GM12878 (cell line): ENCODE measurements around the gene DTX1. TPM values are rescaled to one million over a fixed set of nuclear protein-coding genes. Genes with fewer than 3 reads are reported as not detected.

Experiments used
- ATAC-seq: fragments of 200-7000 bp; cut with Tn5 transposase; 3 replicates; pipeline ENCODE4 v1.9.1; 2020; ENCODE audit warnings: mild to moderate bottlenecking, moderate library complexity
- BruUV-seq: library from RNA; stranded (reverse); fragments of 400-500 nt; replicated peaks from 2 replicates; lab custom pipeline; 2021; lab: Mats Ljungman, UMichigan
- CTCF ChIA-PET: fragments of 300-600 bp; sonication (Branson Sonifier 250); formaldehyde crosslinking; extraction: SDS; loops from one replicate; lab custom pipeline; 2021; ENCODE audit warnings: inconsistent platforms; lab: Yijun Ruan, JAX
- POLR2A ChIA-PET: fragments of 350-600 bp; formaldehyde crosslinking; extraction: SDS; loops from one replicate; lab custom pipeline; 2021; ENCODE audit warnings: inconsistent platforms; lab: Charles Lee
- RAD21 ChIA-PET: fragments of 300-600 bp; sonication (Branson Sonifier 250); formaldehyde crosslinking; loops from one replicate; lab custom pipeline; 2023; ENCODE audit warnings: antibody characterized with exemption; ENCODE audit not compliant: unreplicated experiment; lab: Charles Lee
- SMC1A ChIA-PET: fragments of 300-600 bp; sonication (Branson Sonifier 250); formaldehyde crosslinking; loops from one replicate; lab custom pipeline; 2023; ENCODE audit not compliant: unreplicated experiment, uncharacterized antibody; lab: Charles Lee
- DNase-seq: peaks from one replicate; pipeline ENCODE4 v3.0.0-alpha.2; 2011; ENCODE audit warnings: low read depth, low spot score
- FAIRE-seq: peaks from 3 replicates; lab custom pipeline; 2011; peaks lifted over from hg19 to GRCh38; lab: Jason Lieb, UNC
- H2AFZ ChIP-seq: 2 replicates; pipeline ENCODE4 v1.6.0; 2011; ENCODE audit warnings: low read depth, low read length, control low read depth; ENCODE audit not compliant: control insufficient read depth
- H3K27ac ChIP-seq: 2 replicates; pipeline ENCODE4 v1.5.1; 2011; ENCODE audit warnings: control low read depth; ENCODE audit not compliant: control insufficient read depth, insufficient read depth
- H3K27me3 ChIP-seq, 2 experiments: replicated peaks in 1 of 2; 2 replicates each; pipeline versions ENCODE4 v1.6.0 to v1.6.1; 2011; ENCODE audit warnings: low read length in 1 of 2; ENCODE audit not compliant: control insufficient read depth in 2 of 2, insufficient read depth in 2 of 2
- H3K36me3 ChIP-seq, 2 experiments: 2 replicates each; pipeline ENCODE4 v1.5.1; 2011; ENCODE audit warnings: low read length in 1 of 2; ENCODE audit not compliant: control insufficient read depth in 2 of 2, insufficient read depth in 2 of 2
- H3K4me1 ChIP-seq: 2 replicates; pipeline ENCODE4 v1.6.1; 2011; ENCODE audit warnings: mild to moderate bottlenecking, low read length, moderate library complexity, mixed read lengths; ENCODE audit not compliant: control insufficient read depth, insufficient read depth
- H3K4me2 ChIP-seq: 2 replicates; pipeline ENCODE4 v1.6.0; 2011; ENCODE audit warnings: control low read depth; ENCODE audit not compliant: control insufficient read depth, insufficient read depth
- H3K4me3 ChIP-seq: fragments of 200-600 bp; sonication (generic); 2 replicates; pipeline ENCODE4 v1.5.1; 2016
- H3K79me2 ChIP-seq: 2 replicates; pipeline ENCODE4 v1.6.0; 2011; ENCODE audit warnings: low read length; ENCODE audit not compliant: control insufficient read depth, insufficient read depth
- H3K9ac ChIP-seq: 2 replicates; pipeline ENCODE4 v1.8.0; 2011; ENCODE audit warnings: low read length, control low read depth, mixed read lengths; ENCODE audit not compliant: control insufficient read depth, insufficient read depth
- H3K9me3 ChIP-seq: replicated peaks from 3 replicates; pipeline ENCODE4 v1.5.1; 2011; ENCODE audit warnings: mild to moderate bottlenecking, low read length; ENCODE audit not compliant: control insufficient read depth, insufficient read depth
- H4K20me1 ChIP-seq: 2 replicates; pipeline ENCODE4 v1.6.0; 2011; ENCODE audit not compliant: control insufficient read depth, insufficient read depth
- ZNF592 ChIP-seq: fragments of 450-650 bp; IDR thresholded peaks from 2 replicates; pipeline ENCODE4 v1.6.1; 2017; ENCODE audit warnings: mild to moderate bottlenecking, moderate library complexity
- WGBS: methylation state at CpG from one replicate; pipeline ENCODE4 v1.1.6; 2016; ENCODE audit warnings: low lambda C conversion rate; ENCODE audit not compliant: insufficient replicate concordance, insufficient coverage; ENCODE audit errors: missing lambda C conversion rate; 5-methylcytosine and 5-hydroxymethylcytosine counted together
- in situ Hi-C: fragments of 300-500 bp; cut with MboI; formaldehyde crosslinking; loops from 9 replicates; pipeline ENCODE4 v1.14.3; 2018; ENCODE audit warnings: mixed read lengths
- intact Hi-C: fragments of 100-400 bp; cut with micrococcal nuclease; formaldehyde crosslinking; loops from one replicate; pipeline ENCODE4 v1.14.2; 2022; ENCODE audit not compliant: unreplicated experiment
- polyA plus RNA-seq, 11 experiments: library from polyadenylated mRNA; depleted of rRNA in 4 of 11; unstranded in 6 of 11; stranded (reverse) in 5 of 11; fragments of >200 nt; fragmentation: Nextera tagmentation in 4 of 11; fragmentation: Illumina TruSeq in 1 of 11; extraction: Ambion mirVana in 4 of 11; extraction: Trizol in 1 of 11; gene quantifications; 1 replicate in 1 of 11; 2 replicates in 10 of 11; pipeline versions ENCODE4 v1.2.1 to v1.2.3, GENCODE V29; 2011 to 2016; ENCODE audit warnings: inconsistent platforms in 2 of 11, missing spikeins in 2 of 11, low read depth in 1 of 11
- total RNA-seq, 4 experiments: library from RNA; depleted of rRNA in 3 of 4; stranded (reverse); fragments of >200 nt in 3 of 4; fragmentation: Illumina TruSeq in 1 of 4; extraction: Trizol in 1 of 4; gene quantifications; 2 replicates each; pipeline versions ENCODE4 v1.2.1 to v1.2.3, GENCODE V29; 2013 to 2021
- TF ChIP-seq, protein P1 (sequence below): fragments of 450-650 bp; formaldehyde crosslinking; IDR thresholded peaks from 2 replicates; pipeline ENCODE4 v1.5.0; 2022; ENCODE audit warnings: mild to moderate bottlenecking, missing genetic modification characterization

DTX1 gene
- total and polyA plus RNA-seq, 10 of the 15 experiments (the other 5 are each of a cell fraction or from before 2014, with no cell fraction given): 0.09 to 2.8 (median 0.66) TPM

GRCh38 chr12:113109872-113110599 lies 53.5 kb downstream of the DTX1 start:
- no TSS peak for BruUV-seq
- CTCF ChIA-PET: interaction anchor here (0.6 to 1.5 kb wide), 5 partner anchors 11 to 1015 kb away, joined by 3 to 5 read pairs (median 3); no protein-coding TSS in a partner anchor
- TF ChIP-seq ZNF592: no peak
- TF ChIP-seq, protein P1, sequence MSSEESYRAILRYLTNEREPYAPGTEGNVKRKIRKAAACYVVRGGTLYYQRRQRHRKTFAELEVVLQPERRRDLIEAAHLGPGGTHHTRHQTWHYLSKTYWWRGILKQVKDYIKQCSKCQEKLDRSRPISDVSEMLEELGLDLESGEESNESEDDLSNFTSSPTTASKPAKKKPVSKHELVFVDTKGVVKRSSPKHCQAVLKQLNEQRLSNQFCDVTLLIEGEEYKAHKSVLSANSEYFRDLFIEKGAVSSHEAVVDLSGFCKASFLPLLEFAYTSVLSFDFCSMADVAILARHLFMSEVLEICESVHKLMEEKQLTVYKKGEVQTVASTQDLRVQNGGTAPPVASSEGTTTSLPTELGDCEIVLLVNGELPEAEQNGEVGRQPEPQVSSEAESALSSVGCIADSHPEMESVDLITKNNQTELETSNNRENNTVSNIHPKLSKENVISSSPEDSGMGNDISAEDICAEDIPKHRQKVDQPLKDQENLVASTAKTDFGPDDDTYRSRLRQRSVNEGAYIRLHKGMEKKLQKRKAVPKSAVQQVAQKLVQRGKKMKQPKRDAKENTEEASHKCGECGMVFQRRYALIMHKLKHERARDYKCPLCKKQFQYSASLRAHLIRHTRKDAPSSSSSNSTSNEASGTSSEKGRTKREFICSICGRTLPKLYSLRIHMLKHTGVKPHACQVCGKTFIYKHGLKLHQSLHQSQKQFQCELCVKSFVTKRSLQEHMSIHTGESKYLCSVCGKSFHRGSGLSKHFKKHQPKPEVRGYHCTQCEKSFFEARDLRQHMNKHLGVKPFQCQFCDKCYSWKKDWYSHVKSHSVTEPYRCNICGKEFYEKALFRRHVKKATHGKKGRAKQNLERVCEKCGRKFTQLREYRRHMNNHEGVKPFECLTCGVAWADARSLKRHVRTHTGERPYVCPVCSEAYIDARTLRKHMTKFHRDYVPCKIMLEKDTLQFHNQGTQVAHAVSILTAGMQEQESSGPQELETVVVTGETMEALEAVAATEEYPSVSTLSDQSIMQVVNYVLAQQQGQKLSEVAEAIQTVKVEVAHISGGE (CRISPR knock-in tag): no peak
- TF ChIP-seq, all 136 proteins: peak for 0
- in situ Hi-C loops: no loop called here
- Histone ChIP-seq H3K27ac (no peak overlapping the region), H3K9ac (no peak overlapping the region), H3K27me3 (no peaks in the 10 kb centered on the region; a peak in 2 of 4 replicates), H3K9me3 (no peaks in the 10 kb centered on the region), H3K4me3 (no peak overlapping the region), H3K79me2 (no peaks in the 10 kb centered on the region), H3K4me1 (no peaks in the 10 kb centered on the region), H3K4me2 (no peak overlapping the region), H2AFZ (no peak overlapping the region), H3K36me3 (no peaks in the 10 kb centered on the region), H4K20me1 (no peaks in the 10 kb centered on the region)
- RAD21 ChIA-PET: interaction anchor here (1.2 kb wide), 1 partner anchor 62 kb away, joined by 3 read pairs; no protein-coding TSS in a partner anchor
- POLR2A ChIA-PET: interaction anchor here (0.6 kb wide), 1 partner anchor 75 kb away, joined by 3 read pairs; the partner anchor contains the start of genes DDX54 and RITA1
- intact Hi-C loops: loop anchor here (5.0 kb wide), 1 partner anchor 42 kb away; no protein-coding TSS in a partner anchor
- ATAC-seq: peak; percentile 33
- SMC1A ChIA-PET: interaction anchor here (0.9 to 1.5 kb wide), 3 partner anchors 17 to 48 kb away, joined by 3 to 4 read pairs (median 3); no protein-coding TSS in a partner anchor
- 16% methylated on average over 7 of the region's 7 CpGs for WGBS
- DNase-seq: no peak
- FAIRE-seq: no peak
